UCSD-AML1 (cell line): ENCODE measurements around the gene FOLR2.

Experiments
- DNase-seq: peaks from one replicate; lab custom pipeline; 2025; ENCODE audit not compliant: unreplicated experiment; lab: John Stamatoyannopoulos, UW

Gene FOLR2

DNA sequence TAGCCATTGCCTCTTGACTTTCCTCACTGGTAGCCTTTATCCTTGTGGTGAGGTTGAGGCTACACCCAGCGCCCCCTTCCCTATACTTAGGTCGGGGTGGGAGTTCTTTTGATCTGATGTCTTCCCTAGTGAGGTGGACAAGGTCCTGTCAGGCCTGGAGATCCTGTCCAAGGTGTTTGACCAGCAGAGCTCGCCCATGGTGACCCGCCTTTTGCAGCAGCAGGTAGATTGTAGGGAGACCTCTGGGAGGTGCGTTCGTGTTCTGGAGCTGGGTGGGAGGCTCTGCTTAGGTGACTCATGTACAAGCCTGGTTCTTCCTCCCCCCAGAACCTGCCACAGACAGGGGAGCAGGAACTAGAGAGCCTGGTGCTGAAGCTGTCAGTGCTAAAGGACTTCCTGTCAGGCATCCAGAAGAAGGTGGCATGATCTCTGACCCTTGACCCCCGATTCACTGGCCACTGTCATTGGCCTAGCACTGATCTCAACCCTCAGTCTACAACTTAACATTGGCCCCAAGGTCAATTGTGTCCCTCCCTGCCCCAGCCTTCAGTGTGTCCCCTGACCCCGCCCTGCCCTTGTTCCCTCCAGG, 12.8 kb downstream of the FOLR2 start:
- DNase-seq: no peak

DNA sequence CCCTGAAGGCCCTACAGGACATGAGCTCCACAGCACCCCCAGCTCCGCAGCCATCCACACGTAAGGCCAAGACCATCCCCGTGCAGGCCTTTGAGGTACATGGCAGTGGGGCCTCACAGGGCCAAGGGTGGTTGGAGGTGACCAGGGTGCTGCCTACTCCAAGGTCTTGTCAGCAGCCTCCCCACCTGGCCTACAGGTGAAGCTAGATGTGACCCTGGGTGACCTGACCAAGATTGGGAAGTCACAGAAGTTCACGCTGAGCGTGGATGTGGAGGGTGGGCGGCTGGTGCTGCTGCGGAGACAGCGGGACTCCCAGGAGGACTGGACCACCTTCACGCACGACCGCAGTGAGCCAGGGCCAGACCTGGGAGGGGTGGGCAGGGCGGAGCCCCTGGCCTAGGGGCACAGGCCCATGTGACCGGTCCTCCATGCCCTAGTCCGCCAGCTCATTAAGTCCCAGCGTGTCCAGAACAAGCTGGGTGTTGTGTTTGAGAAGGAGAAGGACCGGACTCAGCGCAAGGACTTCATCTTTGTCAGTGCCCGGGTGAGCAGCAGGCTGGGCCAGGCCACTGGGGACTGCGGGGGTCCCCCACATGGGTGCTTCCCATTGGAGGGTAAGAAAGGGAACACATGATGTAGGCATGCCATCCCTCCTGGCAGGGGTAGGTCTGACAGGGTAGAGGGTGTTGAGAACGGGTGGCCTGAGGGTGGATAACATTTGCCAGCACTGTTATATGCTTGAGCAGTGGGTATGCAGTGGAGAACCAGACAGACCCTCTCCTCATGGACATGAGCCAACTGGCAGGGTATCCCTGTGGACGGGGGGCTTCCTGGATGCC, 13.6 kb downstream of the FOLR2 start:
- DNase-seq: no peak

DNA sequence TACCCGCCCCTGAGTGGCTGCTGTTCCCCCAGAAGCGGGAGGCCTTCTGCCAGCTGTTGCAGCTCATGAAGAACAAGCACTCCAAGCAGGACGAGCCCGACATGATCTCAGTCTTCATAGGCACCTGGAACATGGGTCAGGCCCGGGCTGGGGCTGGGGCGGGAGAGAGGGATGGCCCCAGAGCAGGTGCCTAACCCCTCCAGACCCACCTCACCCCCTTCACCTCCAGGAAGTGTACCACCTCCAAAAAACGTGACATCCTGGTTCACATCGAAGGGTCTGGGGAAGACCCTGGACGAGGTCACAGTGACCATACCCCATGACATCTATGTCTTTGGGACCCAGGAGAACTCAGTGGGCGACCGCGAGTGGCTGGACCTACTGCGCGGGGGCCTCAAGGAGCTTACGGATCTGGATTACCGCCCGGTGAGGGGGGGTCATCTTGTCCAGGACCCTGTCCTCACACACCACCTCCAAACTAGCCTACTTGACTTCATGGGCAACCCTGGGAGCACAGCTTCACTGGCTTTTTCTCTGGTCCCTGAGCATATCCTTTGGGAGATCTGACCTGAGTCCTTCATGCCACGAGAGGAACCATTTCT, 14.3 kb downstream of the FOLR2 start:
- no peak for DNase-seq

DNA sequence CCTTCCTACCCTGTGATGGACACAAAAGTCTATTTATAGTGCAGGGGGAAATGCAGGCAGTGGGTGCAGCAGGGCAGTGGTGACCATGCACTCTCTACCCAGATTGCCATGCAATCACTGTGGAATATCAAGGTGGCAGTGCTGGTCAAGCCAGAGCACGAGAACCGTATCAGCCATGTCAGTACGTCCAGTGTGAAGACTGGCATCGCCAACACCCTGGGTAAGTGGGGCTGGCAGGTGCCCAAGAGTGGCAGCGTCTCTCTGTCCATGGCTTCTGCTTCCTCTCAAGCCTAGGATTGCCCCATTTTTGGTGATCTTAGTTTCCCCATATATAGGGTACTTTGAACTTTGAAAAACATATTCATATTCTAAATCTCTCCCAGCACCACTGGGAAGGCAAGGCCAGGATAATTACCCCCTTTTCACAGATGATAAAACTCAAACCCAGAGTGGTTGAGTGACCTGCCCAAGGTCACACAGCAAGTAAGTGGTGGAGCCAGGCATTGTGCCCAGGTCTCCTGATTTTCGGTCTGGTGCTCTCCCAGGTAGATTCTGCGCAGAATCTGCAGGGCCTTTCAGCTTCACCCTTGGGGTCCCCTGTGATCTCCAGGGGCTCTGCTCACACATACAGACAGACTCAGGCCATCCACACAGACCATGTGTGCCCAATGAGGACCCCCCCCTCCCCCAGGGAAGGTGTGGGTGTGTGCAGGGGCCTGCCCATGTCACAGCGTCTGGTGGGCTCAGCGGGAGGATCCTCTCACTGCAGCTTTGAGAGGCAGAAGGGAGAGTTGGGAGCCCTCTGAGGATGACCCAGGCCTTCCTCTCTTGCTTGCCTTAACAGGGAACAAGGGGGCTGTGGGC, 15.0 kb downstream of the FOLR2 start:
- DNase-seq: no peak

DNA sequence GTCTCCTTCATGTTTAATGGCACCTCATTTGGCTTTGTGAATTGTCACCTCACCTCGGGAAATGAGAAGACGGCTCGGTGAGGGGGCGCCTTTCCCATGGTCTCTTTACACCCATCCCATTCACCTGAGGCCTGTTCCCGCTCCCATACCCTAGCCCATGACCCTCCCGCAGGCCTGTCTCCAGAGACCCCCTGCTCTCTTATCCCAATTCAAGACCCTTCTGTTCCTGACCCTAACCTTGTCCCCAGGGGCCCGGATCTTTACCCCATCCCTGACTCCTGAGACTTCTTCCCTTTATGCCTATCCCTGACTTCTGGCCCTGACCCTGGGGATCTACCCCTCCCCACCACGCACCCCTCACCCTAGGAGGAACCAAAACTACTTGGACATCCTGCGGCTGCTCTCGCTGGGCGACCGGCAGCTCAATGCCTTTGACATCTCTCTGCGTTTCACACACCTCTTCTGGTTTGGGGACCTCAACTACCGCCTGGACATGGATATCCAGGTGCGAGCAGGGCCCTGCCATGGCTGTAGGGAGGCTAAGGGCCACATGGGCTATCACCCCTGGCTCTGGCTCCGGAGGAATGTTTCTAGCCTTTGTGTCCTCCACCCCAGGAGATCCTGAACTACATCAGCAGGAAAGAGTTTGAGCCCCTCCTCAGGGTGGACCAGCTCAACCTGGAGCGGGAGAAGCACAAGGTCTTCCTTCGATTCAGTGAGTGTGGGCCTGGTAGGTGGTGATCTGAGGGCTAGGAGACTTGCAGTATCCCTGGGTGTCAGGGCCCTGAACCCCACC, 15.9 kb downstream of the FOLR2 start:
- no peak for DNase-seq

DNA sequence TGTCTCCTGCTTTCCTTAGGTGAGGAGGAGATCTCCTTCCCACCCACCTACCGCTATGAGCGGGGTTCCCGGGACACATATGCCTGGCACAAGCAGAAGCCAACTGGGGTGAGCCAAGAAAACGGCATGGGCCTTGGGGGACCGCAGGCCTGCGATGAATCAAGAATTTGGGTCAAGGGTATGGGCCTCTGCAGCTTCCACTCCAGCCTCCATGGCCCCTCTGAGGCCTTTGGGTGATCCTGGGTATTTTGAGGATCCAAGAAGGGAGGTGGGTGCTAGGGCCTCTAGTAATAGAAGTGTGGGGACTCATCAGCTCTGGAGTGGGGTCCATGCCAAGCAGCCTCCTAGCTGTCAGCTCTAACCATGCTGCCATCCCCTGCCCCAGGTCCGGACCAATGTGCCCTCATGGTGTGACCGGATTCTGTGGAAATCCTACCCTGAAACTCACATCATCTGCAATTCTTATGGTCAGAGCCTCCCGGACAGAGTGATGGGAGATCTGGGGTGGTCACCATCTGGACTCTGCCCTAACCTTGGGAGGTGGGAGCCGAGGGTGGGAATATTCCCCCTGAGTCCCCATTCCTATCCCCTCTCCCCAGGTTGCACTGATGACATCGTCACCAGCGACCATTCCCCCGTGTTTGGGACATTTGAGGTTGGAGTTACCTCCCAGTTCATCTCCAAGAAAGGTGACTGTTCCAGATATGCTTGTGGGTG, 16.6 kb downstream of the FOLR2 start:
- DNase-seq: no peak

DNA sequence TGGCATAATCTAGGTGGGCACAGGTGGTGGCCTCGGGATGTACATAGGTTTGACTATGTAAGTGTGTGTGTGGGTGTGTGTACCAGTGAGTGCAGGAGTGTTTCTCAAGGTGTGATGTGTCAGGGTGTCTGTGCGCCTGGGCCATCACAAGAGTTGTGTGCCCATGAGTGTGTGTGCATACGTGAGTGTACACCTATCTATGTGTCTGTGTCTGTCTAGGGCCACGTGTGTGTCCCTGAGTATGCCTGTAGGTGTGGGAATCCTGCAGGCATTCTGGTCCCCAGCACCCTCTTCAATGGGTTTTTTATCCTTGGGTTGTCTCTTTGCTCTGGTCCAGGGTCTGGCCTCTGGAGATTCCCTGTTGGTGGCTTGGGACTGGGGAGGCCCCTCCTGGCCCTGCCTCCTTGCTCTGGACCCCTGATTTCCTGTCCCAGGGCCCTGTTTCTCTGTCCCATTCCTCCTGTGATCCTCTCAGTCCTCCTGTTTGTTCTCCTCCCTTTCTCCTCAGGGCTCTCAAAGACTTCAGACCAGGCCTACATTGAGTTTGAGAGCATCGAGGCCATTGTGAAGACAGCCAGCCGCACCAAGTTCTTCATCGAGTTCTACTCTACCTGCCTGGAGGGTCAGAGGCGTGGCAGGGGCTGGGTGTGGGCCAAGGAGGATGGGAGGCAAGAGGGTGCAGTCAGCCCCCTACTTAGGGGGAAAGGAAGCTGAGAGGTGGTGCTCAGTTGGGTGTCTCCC, 17.3 kb downstream of the FOLR2 start:
- DNase-seq: no peak

DNA sequence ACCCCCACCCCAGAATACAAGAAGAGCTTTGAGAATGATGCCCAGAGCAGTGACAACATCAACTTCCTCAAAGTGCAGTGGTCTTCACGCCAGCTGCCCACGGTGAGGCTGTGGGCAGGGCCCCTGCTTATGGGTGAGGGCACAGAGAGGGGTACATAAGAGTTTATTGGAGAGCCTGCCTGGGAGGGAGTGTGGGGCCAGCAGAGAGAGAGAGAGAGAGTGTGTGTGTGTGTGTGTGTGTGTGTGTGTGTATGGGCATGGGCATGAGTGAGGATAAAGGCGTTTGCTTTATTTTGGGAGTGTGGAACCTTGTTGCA, 17.9 kb downstream of the FOLR2 start:
- no peak for DNase-seq

DNA sequence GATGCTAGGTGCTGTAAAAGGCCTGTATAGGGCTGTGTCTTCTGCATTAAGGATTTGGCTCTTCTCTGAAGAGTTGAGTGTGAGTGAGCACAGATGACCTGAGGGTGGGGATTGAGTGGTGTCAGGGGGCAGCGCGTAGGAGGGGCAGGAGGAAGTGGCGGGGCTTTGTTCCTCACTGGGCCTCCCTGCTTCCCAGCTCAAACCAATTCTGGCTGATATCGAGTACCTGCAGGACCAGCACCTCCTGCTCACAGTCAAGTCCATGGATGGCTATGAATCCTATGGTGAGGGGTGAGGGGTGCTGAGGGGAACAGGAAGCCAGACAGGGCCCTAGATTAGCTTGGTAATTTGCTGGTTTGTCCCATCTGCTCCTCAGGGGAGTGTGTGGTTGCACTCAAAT, 18.3 kb downstream of the FOLR2 start:
- no peak for DNase-seq

DNA sequence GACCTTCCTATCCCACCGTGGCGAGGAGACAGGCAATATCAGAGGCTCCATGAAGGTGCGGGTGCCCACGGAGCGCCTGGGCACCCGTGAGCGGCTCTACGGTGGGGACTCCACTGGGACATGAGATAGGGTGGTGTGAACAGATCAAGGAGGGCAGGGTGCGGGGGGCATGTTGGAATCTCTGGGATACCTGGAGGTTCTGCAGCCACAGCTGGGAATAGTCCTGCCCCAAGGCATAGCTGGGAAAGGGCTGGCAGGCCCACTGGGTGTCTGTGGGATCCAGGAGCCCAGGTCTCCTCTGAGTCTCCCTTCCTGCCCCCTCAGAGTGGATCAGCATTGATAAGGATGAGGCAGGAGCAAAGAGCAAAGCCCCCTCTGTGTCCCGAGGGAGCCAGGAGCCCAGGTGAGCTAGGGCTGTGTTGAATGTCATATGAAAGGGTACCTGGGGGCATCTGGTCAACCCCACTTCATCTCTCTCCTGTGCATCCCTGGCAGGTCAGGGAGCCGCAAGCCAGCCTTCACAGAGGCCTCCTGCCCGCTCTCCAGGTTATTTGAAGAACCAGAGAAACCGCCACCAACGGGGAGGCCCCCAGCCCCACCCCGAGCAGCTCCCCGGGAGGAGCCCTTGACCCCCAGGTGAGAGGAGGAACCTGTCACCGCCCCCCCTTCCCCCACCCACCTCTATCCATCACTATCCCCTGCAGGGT, 18.9 kb downstream of the FOLR2 start:
- DNase-seq: no peak

DNA sequence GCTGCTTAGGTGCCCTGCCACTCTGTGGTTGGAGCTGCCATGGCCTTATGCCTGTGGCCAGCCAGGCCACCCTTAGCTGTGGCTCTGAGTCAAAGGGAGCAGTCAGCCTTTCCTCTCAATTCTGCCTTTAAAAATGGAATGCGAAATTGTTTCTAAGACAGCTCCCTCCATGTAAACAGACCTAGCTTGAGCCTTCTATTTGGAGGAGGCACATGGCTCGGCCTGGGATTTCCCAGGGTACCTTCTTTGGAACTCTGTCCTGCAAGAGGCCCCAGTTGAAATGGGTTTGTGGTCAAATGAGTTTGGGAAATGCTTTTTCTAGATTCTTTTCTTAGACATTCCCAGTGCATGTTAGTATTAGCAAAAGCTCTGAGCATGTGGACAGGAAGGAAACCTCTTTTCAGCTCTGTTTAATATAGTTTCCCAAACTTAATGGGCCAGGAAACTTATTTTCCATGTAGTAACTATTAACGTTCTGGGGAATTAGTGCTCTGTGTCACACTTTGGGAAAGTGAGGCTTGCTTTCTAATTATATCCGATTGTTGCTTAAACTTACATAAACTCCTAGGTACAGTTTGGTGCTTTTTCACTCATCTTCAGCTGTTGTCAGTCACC, 19.6 kb downstream of the FOLR2 start:
- no peak for DNase-seq

DNA sequence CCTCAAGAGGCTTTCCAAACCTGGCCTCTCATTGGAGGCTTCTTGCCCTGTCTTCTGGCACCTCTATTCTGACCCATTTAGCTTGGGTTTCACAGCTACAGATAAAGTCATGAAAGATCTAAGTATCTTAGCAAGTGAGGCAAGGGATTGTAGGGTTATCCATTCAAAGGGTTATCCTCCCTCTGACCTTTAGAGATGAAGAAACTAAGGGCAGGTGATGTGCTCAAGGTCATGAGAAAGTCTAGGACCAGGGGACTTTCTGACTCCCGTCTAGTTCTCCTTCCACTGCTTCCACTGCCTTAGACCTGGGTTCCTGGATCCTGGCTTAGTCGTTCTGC, 20.1 kb downstream of the FOLR2 start:
- DNase-seq: no peak

DNA sequence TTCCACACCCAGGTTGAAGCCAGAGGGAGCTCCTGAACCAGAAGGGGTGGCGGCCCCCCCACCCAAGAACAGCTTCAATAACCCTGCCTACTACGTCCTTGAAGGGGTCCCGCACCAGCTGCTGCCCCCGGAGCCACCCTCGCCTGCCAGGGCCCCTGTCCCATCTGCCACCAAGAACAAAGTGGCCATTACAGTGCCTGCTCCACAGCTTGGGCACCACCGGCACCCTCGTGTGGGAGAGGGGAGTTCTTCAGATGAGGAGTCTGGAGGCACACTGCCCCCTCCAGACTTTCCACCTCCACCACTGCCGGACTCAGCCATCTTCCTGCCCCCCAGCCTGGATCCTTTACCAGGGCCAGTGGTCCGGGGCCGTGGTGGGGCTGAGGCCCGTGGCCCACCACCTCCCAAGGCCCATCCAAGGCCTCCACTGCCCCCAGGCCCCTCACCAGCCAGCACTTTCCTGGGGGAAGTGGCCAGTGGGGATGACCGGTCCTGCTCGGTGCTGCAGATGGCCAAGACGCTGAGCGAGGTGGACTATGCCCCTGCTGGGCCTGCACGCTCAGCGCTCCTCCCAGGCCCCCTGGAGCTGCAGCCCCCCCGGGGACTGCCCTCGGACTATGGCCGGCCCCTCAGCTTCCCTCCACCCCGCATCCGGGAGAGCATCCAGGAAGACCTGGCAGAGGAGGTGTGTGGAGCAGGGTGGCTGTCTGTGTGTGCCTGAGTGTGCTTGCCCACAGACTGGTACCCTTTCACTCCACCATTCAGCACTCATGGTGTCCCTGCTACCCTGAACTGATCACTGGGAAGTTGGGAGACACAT, 20.7 kb downstream of the FOLR2 start:
- no peak for DNase-seq

DNA sequence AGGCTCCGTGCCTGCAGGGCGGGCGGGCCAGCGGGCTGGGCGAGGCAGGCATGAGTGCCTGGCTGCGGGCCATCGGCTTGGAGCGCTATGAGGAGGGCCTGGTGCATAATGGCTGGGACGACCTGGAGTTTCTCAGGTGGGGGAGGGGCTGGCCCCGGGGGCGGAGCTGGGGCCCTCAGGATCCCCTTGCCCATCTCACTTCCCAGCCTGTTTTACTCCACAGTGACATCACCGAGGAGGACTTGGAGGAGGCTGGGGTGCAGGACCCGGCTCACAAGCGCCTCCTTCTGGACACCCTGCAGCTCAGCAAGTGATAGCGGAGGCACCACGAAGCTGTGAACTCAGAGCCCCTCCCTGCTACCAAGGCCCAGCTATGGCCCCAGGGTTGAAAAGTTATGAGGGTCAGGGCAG, 21.5 kb downstream of the FOLR2 start:
- DNase-seq: peak; percentile 66

DNA sequence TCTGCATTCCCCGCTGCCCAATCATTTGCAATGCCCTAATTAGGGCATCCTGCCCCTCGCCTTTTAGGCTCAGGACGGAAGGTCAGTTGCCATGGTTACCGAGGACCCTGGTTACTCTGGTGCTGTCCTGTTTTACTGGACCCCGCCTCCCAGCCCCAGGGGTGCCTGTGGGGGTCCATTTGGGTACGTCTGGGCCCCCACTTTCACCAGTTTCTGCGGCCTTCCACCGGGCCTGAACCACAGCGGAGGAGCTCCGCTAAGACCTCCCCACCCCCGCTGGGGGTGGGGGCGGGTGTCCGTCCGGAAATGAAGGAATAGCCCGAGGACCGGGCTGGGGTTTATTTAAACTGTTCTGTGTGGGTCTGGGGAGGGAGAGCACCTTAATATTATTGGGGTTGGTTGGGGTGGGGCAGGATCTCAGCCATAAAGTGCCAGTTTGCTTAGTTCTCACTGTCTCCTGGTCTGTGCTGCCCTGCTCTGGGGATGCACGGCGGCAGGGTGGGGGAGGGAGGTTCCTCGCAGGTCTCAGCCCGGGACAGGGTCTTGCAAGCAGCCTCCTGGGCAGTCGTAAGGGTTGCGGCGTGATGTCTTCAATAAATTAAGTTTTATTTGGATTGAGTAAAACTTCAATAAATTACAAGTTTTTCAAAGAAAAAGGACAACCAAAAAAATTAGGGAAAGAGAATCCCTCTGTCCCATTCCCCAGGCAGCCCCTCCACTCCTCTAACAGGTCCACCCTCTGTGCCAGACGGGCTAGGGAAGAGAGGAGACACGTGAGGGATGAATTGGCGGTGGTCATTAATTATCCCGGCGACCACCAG, 22.1 kb downstream of the FOLR2 start:
- no peak for DNase-seq

DNA sequence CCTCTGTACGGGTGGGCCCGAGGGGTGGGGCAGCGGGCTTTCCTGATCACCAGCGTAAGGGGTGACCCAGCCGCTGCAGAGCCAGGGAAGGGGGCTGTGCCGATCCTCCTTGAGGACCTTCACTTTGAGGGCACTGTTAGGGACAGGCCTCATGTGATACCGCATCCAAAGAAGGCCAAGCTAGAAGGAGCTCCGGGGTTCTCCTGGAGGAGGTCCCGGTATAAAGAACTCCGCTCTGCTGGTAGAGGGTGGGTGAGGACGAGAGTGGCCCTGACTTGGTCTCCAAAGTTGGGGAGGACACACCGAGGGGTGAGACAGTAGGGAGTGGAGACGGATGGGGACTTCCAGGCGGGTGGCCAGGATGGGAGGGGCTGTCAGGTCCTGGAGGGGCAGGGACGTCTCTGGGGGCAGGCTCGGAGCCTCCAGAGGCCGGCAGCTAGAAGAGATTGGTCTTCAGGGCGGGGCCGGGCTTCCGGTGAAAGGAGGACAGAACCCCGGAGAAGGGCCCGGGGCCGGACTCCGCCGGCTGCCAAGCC, 22.8 kb downstream of the FOLR2 start:
- no peak for DNase-seq
